Inferior parietal cortex (tissue), 1 donor: ENCODE measurements around the gene ZNF689.

ENCODE experiments used
- DNase-seq: peaks from one replicate; pipeline ENCODE4 v3.0.0-alpha.2; 2016; ENCODE audit errors: extremely low spot score

ZNF689 gene

DNA sequence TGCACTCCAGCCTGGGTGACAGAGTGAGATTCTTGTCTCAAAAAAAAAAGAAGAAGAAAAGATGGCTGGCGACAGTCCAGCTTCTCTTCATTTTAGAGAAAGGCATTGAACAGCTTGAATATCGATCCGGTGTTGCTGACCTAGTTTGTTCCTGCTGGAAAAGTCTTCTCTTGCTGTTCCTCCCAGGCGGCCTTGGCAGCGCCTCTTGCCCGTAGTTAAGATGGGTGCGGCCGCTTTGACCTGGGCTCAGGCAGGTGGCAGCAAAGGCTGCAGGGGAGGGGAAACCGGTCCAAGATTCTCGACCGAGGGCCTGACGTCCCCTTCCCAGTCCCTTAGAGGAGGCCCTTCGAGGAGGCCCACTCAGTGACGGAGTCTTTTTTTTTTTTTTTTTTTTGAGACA lies 48.2 kb downstream of the ZNF689 start:
- DNase-seq, result no peak

DNA sequence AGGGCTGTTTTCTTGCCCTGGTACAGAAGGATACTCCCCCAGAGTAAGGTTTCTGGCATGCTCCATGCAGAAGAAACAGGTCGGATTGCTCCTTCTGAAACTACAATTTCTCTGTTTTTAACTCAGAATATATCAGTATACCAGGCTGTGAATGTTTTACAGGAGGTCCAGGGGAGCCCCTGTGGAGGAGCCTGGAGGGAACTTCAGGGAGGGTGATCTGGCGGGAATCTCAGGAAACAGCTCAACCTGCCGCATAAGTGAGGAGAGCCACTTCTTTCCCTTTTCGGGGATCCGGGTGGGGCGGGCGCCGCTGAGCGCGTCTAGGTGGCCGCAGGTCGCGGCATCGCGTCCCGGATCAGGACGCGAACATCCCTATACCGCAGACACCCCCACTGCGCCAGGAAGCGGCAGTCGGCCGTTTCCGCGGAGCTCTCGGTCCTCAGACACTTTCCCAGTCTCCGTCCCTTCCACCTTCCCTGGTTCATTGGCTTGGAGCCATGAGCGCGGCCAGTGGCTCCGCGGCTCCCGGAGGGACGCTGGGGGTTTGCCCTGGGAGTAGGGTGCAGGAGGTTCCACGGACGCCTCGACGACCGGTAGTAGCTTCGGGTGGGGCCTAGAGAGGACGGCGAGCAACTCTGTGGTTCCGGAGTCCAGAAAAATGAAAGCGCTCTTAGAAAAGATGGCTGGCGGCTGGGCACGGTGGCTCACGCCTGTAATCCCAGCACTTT lies 48.9 kb downstream of the ZNF689 start:
- DNase-seq, result no peak

- no peak for DNase-seq
These were observed 50.5 kb downstream of the ZNF689 start for GRCh38 chr16:30559690-30560089.

- no peak for DNase-seq
These were observed 51.3 kb downstream of the ZNF689 start for GRCh38 chr16:30558789-30559377.

- DNase-seq, result peak; percentile 98
These were observed 52.0 kb downstream of the ZNF689 start, which contains the start of gene ZNF764 for GRCh38 chr16:30557957-30558788. TSS of gene ZNF764 (minus strand) at chr16:30558374. CDS start at chr16:30558182, 192 bp downstream.

- no peak for DNase-seq
These were observed 52.6 kb downstream of the ZNF689 start for GRCh38 chr16:30557707-30557956.

GRCh38 chr16:30556125-30556473 lies 54.1 kb downstream of the ZNF689 start:
- DNase-seq, result no peak

GRCh38 chr16:30555315-30556124 lies 54.7 kb downstream of the ZNF689 start:
- no peak for DNase-seq

- no peak for DNase-seq
These were observed 55.5 kb downstream of the ZNF689 start for GRCh38 chr16:30554557-30555314.

DNA sequence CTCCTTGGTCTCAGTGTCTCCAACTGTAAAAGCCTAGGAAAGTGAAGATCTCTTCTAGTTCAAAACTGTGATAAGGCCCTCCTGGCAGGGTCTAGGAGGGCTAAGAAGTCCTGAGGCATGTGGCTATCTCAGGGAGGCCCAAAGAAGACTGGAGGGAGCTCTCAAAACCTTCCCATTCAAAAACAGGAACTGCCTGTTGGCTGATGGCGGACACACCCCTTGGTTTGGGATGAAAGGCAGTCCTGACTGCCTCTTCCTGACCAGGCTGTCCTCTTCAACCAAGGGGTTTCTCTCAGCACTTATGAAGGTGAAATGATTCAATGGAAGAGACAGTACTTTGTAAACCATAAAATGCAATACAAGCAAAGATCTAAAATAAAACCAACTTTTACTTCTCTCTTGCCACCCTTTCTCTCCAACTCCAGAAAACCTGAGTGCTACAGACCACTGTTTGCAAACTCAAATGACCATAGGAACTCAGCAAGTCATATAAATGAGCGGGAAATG lies 56.7 kb downstream of the ZNF689 start:
- no peak for DNase-seq

GRCh38 chr16:30552956-30553355 lies 57.2 kb downstream of the ZNF689 start:
- DNase-seq, result no peak
